Gastroesophageal sphincter (tissue), 3 donors: ENCODE measurements around the gene GABRG3.

Source experiments
- CTCF ChIP-seq, 4 experiments: fragments of 200-600 bp in 2 of 4; fragments of 450-650 bp in 2 of 4; sonication (generic) in 1 of 4; IDR thresholded peaks; one replicate each; pipeline ENCODE4 v1.5.1; 2017 to 2019; ENCODE audit warnings: antibody characterized with exemption in 4 of 4, mild to moderate bottlenecking in 2 of 4, moderate library complexity in 2 of 4
- POLR2A ChIP-seq, 2 donors: fragments of 450-650 bp; IDR thresholded peaks; one replicate each; pipeline ENCODE4 v1.6.1; 2017; ENCODE audit warnings: antibody characterized with exemption in 2 of 2, mild to moderate bottlenecking in 2 of 2, moderate library complexity in 1 of 2
- POLR2AphosphoS5 ChIP-seq: sonication (generic); formaldehyde crosslinking; IDR thresholded peaks from one replicate; pipeline ENCODE4 v1.6.1; 2017; ENCODE audit warnings: antibody characterized with exemption

DNA sequence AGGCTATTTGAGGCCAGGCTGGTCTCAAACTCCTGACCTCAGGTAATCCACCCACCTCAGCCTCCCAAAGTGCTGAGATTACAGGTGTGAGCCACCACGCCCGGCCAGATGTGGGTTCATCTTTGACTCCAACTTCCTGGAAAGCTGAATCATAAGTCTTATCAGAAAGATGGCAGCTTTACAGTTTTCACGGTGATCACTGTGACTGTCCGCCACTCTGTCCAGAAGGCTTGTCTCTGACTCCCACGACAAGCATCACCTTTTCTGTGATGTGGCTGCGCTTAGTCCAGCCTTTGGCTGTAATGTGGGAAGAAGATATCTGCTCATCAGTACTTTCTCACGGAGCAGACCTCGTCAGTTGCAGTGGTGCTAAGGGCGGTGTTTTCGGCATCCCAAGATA, 527.7 kb downstream of the GABRG3 start:
- TF ChIP-seq CTCF (IDR thresholded peaks at IDR 0.05) (no peak), POLR2A (IDR thresholded peaks at IDR 0.05) (no peak), POLR2AphosphoS5 (no peak)
